A673 (cell line): ENCODE data around the gene VPS26B. TPM values are rescaled to one million over a fixed set of nuclear protein-coding genes. Genes with fewer than 3 reads are reported as not detected.

Source experiments
- BruUV-seq: library from RNA; stranded (reverse); fragments of 400-500 nt; replicated peaks from 2 replicates; lab custom pipeline; 2021; lab: Mats Ljungman, UMichigan
- CTCF ChIA-PET: fragments of 300-600 bp; sonication (Branson Sonifier 250); formaldehyde crosslinking; loops from one replicate; lab custom pipeline; 2022; ENCODE audit warnings: antibody characterized with exemption; lab: Charles Lee
- POLR2A ChIA-PET: fragments of 300-600 bp; sonication (Branson Sonifier 250); formaldehyde crosslinking; loops from one replicate; lab custom pipeline; 2022; ENCODE audit warnings: antibody characterized with exemption; ENCODE audit not compliant: low non-redundant PET; lab: Charles Lee
- DNase-seq: peaks from one replicate; pipeline ENCODE4 v3.0.0-alpha.2; 2015; ENCODE audit warnings: low spot score
- H3K27ac ChIP-seq: fragments of 200-600 bp; sonication (generic); 2 replicates; pipeline ENCODE4 v1.5.1; 2016; ENCODE audit warnings: mixed run types, low read depth, mild to moderate bottlenecking, mixed read lengths, antibody characterized with exemption, low read length; ENCODE audit not compliant: poor library complexity, severe bottlenecking
- H3K27me3 ChIP-seq: fragments of 200-600 bp; sonication (generic); replicated peaks from 2 replicates; pipeline ENCODE4 v1.6.1; 2017; ENCODE audit warnings: mixed run types, low read depth, mild to moderate bottlenecking, mixed read lengths, antibody characterized with exemption, low read length; ENCODE audit not compliant: insufficient read depth, poor library complexity
- H3K36me3 ChIP-seq: fragments of 200-600 bp; sonication (generic); 2 replicates; pipeline ENCODE4 v1.6.1; 2016; ENCODE audit warnings: mixed run types, mild to moderate bottlenecking, mixed read lengths, antibody characterized with exemption, low read length; ENCODE audit not compliant: insufficient read depth, poor library complexity, severe bottlenecking
- H3K4me1 ChIP-seq: fragments of 200-600 bp; sonication (generic); 2 replicates; pipeline ENCODE4 v1.6.1; 2017; ENCODE audit warnings: mixed run types, mild to moderate bottlenecking, mixed read lengths, antibody characterized with exemption, low read length; ENCODE audit not compliant: insufficient read depth, poor library complexity, severe bottlenecking
- H3K4me3 ChIP-seq: fragments of 200-600 bp; sonication (generic); 2 replicates; pipeline ENCODE4 v1.5.1; 2016; ENCODE audit warnings: low read depth, mixed run types, mild to moderate bottlenecking, mixed read lengths, low read length; ENCODE audit not compliant: poor library complexity, severe bottlenecking
- H3K9me3 ChIP-seq: fragments of 200-600 bp; sonication (generic); 2 replicates; pipeline ENCODE4 v1.6.1; 2016; ENCODE audit warnings: mixed run types, low read depth, mild to moderate bottlenecking, mixed read lengths, antibody characterized with exemption, low read length; ENCODE audit not compliant: poor library complexity, severe bottlenecking
- EZH2 ChIP-seq: fragments of 200-600 bp; sonication (generic); IDR thresholded peaks from 2 replicates; pipeline ENCODE4 v1.6.1; 2017; ENCODE audit warnings: borderline replicate concordance, low read depth, mild to moderate bottlenecking, mixed read lengths, antibody characterized with exemption, low read length; ENCODE audit not compliant: poor library complexity, severe bottlenecking
- intact Hi-C: fragments of 100-400 bp; cut with micrococcal nuclease; formaldehyde crosslinking; loops from one replicate; pipeline ENCODE4 v1.10.0; 2022; ENCODE audit not compliant: unreplicated experiment
- total RNA-seq: library from RNA; stranded (reverse); gene quantifications from 2 replicates; pipeline ENCODE4 v1.2.3, GENCODE V29; 2021
- TF ChIP-seq, protein P1 (sequence below): fragments of 300-800, 200-600 bp; sonication (generic); conservative IDR thresholded peaks from 2 replicates; pipeline ENCODE4 v1.5.1; 2017; ENCODE audit warnings: low read depth, mild to moderate bottlenecking, antibody characterized with exemption, low read length, moderate library complexity, mixed read lengths

The VPS26B gene
- total RNA-seq, 1 experiment from 2014 or later = 51.3 TPM

DNA sequence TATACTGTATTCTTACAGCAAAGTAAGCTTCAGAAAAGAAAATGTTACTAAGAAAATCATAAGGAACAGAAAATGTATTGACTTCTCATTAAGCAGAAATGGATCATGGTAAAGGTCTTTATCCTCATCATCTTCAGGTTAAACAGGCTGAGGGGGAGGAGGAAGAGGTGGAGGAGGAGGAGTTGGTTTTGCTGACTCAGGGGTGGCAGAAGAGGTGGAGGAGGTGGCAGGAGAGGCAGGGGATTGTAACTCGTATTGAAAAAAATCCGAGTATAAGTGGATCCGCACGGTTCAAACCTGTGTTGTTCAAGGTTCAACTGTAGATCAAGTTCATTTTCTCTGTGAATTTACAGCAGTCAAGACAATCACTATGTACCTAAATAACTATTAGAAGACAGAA is 64.7 kb downstream of the VPS26B start:
- CTCF ChIA-PET = no interaction called here
- no peak overlapping the region for H3K4me3 ChIP-seq
- POLR2A ChIA-PET = no interaction called here
- H3K27ac ChIP-seq = no peak overlapping the region
- no peaks in the 10 kb centered on the region for H3K9me3 ChIP-seq
- intact Hi-C loops = no loop called here
- no peaks in the 10 kb centered on the region for H3K4me1 ChIP-seq
- H3K36me3 ChIP-seq = no peaks in the 10 kb centered on the region
- no peak for TF ChIP-seq EZH2
- no peaks in the 10 kb centered on the region for H3K27me3 ChIP-seq
- no TSS peak for BruUV-seq
- no peak for DNase-seq

DNA sequence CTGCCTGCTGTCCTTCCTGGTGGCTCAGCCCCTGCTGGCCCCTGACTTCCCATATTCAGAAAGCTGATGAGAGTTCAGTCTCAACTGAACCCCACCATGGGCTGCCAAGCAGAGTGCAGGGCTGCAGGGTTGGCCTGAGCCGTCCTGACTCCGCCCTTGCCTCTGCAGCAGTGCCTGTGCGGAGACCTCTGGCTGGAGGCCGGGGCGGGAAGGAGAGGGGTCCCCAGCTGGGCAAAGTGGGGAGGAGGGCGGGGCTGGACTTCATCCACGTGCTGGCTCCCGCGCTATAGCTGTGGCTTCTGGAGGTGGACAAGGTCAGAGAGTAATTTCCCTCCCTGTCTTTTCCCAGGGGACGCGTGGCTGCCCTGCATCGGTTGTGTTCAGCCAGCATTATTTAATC is 65.3 kb downstream of the VPS26B start:
- ChIA-PET POLR2A (no interaction called here), CTCF (no interaction called here)
- no peaks in the 10 kb centered on the region for H3K4me1 ChIP-seq
- H3K36me3 ChIP-seq = no peaks in the 10 kb centered on the region
- DNase-seq = no peak
- no peaks in the 10 kb centered on the region for H3K9me3 ChIP-seq
- H3K27me3 ChIP-seq = no peaks in the 10 kb centered on the region
- no peak overlapping the region for H3K4me3 ChIP-seq
- no TSS peak for BruUV-seq
- TF ChIP-seq, protein P1, sequence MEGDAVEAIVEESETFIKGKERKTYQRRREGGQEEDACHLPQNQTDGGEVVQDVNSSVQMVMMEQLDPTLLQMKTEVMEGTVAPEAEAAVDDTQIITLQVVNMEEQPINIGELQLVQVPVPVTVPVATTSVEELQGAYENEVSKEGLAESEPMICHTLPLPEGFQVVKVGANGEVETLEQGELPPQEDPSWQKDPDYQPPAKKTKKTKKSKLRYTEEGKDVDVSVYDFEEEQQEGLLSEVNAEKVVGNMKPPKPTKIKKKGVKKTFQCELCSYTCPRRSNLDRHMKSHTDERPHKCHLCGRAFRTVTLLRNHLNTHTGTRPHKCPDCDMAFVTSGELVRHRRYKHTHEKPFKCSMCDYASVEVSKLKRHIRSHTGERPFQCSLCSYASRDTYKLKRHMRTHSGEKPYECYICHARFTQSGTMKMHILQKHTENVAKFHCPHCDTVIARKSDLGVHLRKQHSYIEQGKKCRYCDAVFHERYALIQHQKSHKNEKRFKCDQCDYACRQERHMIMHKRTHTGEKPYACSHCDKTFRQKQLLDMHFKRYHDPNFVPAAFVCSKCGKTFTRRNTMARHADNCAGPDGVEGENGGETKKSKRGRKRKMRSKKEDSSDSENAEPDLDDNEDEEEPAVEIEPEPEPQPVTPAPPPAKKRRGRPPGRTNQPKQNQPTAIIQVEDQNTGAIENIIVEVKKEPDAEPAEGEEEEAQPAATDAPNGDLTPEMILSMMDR = no peak
- TF ChIP-seq EZH2 = no peak
- intact Hi-C loops = no loop called here
- H3K27ac ChIP-seq = no peak overlapping the region

DNA sequence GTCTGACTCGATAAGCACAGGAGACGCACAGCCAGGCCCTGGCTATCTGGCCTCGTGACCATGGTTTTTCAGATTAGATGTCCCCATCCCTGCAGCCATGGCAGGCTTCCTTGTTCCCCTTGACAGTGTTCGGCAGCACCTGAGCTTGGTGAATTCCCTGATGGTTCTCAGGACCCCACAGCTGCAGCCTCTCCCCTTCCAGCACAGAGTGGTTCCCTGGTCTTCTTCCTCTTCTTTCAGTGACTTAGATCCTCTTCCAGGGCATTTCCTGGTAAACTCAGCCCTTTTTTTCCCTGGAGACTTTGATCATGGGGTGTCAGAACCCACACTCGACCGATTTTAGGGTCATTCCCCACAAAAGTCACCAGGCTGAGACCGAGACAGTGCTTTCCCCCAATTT is 66.2 kb downstream of the VPS26B start:
- CTCF ChIA-PET = no interaction called here
- H3K9me3 ChIP-seq = no peaks in the 10 kb centered on the region

DNA sequence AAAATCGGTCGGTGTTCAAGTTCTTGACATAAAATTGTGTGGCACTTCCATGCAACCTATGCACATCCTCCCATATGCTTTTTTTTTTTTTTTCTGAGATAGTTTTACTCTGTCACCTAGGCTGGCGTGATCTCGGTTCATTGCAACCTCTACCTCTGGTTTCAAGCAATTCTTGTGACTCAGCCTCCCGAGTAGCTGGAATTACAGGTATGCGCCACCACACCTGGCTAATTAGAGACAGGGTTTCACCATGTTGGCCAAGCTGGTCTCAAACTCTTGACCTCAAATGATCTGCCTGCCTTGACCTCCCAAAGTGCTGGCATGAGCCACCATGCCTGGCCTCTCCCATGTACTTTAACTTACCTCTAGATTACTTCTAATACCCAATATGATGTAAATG is 66.7 kb downstream of the VPS26B start:
- BruUV-seq = no TSS peak
- no peak overlapping the region for H3K4me3 ChIP-seq
- no peaks in the 10 kb centered on the region for H3K4me1 ChIP-seq
- no peak overlapping the region for H3K27ac ChIP-seq
- TF ChIP-seq, protein P1 = no peak
- no peak for TF ChIP-seq EZH2
- ChIA-PET POLR2A (no interaction called here), CTCF (no interaction called here)
- no peaks in the 10 kb centered on the region for H3K9me3 ChIP-seq
- intact Hi-C loops = no loop called here
- no peaks in the 10 kb centered on the region for H3K36me3 ChIP-seq
- DNase-seq = no peak
- no peaks in the 10 kb centered on the region for H3K27me3 ChIP-seq

More for the DNA sequence above, 66.2 kb downstream of the VPS26B start:
- intact Hi-C loops = no loop called here
- H3K4me1 ChIP-seq = no peaks in the 10 kb centered on the region
- no peak overlapping the region for H3K27ac ChIP-seq
- no peaks in the 10 kb centered on the region for H3K36me3 ChIP-seq
- H3K27me3 ChIP-seq = no peaks in the 10 kb centered on the region
- POLR2A ChIA-PET = no interaction called here
- BruUV-seq = no TSS peak
- H3K4me3 ChIP-seq = no peak overlapping the region
- no peak for DNase-seq
- TF ChIP-seq, protein P1 = no peak
- no peak for TF ChIP-seq EZH2
